Liver (tissue), 9 donors: ENCODE results near the gene INTS6. TPM values are rescaled to one million over a fixed set of nuclear protein-coding genes. Genes with fewer than 3 reads are reported as not detected.

Source experiments
- DNase-seq: peaks from one replicate; pipeline ENCODE4 v3.0.0-alpha.2; 2017; ENCODE audit warnings: low spot score
- H3K27ac ChIP-seq, 2 donors: one replicate each; pipeline ENCODE4 v1.7.0; 2013; ENCODE audit warnings: inconsistent platforms in 2 of 2, low read length in 2 of 2, control low read depth in 1 of 2, low read depth in 1 of 2, mild to moderate bottlenecking in 1 of 2
- H3K27me3 ChIP-seq, 4 donors: one replicate each; pipeline versions ENCODE4 v1.6.1 to v1.7.0; 2013; ENCODE audit warnings: low read length in 3 of 4, inconsistent platforms in 1 of 4, mild to moderate bottlenecking in 1 of 4, moderate library complexity in 1 of 4; ENCODE audit not compliant: control insufficient read depth in 4 of 4, insufficient read depth in 4 of 4
- H3K36me3 ChIP-seq, 4 donors: one replicate each; pipeline versions ENCODE4 v1.6.1 to v1.7.0; 2013; ENCODE audit warnings: low read length in 3 of 4, mild to moderate bottlenecking in 3 of 4, low read depth in 1 of 4, moderate library complexity in 1 of 4; ENCODE audit not compliant: control insufficient read depth in 4 of 4, insufficient read depth in 3 of 4
- H3K4me1 ChIP-seq, 4 donors: one replicate each; pipeline versions ENCODE4 v1.6.1 to v1.7.0; 2013; ENCODE audit warnings: low read length in 3 of 4, mild to moderate bottlenecking in 3 of 4, moderate library complexity in 1 of 4; ENCODE audit not compliant: control insufficient read depth in 4 of 4, insufficient read depth in 4 of 4
- H3K4me3 ChIP-seq, 3 donors: one replicate each; pipeline versions ENCODE4 v1.6.1 to v1.7.0; 2013; ENCODE audit warnings: low read length in 3 of 3, control low read depth in 1 of 3, low read depth in 1 of 3, mild to moderate bottlenecking in 1 of 3
- H3K9ac ChIP-seq, 2 donors: one replicate each; pipeline ENCODE4 v1.7.0; 2013; ENCODE audit warnings: low read length in 2 of 2, mild to moderate bottlenecking in 2 of 2, moderate library complexity in 2 of 2, control low read depth in 1 of 2, low read depth in 1 of 2
- H3K9me3 ChIP-seq, 4 donors: one replicate each; pipeline versions ENCODE4 v1.6.1 to v1.7.0; 2013; ENCODE audit warnings: low read length in 3 of 4; ENCODE audit not compliant: control insufficient read depth in 4 of 4
- CTCF ChIP-seq: fragments of 150-350 bp; IDR thresholded peaks from 2 replicates; pipeline ENCODE4 v1.5.1; 2017; ENCODE audit warnings: improper control_type of control experiment, low read depth, low read length; ENCODE audit not compliant: missing input control
- EGR1 ChIP-seq, 2 donors: IDR thresholded peaks; 2 replicates each; pipeline ENCODE4 v1.6.1; 2016 to 2018; ENCODE audit warnings: antibody characterized with exemption in 2 of 2, low read depth in 2 of 2
- FOXA1 ChIP-seq: IDR thresholded peaks from 2 replicates; pipeline ENCODE4 v1.6.1; 2016; ENCODE audit warnings: antibody characterized with exemption
- GABPA ChIP-seq, 2 donors: IDR thresholded peaks in 1 of 2; conservative IDR thresholded peaks in 1 of 2; 2 replicates each; pipeline ENCODE4 v1.6.1; 2016; ENCODE audit warnings: antibody characterized with exemption in 2 of 2, mild to moderate bottlenecking in 1 of 2, moderate library complexity in 1 of 2
- HNF4G ChIP-seq: IDR thresholded peaks from 2 replicates; pipeline ENCODE4 v1.6.1; 2016; ENCODE audit warnings: antibody characterized with exemption
- JUND ChIP-seq, 2 donors: IDR thresholded peaks; 2 replicates each; pipeline ENCODE4 v1.6.1; 2016; ENCODE audit warnings: antibody characterized with exemption in 2 of 2
- NR2F2 ChIP-seq: IDR thresholded peaks from 2 replicates; pipeline ENCODE4 v1.6.1; 2016; ENCODE audit warnings: antibody characterized with exemption
- RAD21 ChIP-seq, 2 donors: IDR thresholded peaks; 2 replicates each; pipeline ENCODE4 v1.6.1; 2016; ENCODE audit warnings: antibody characterized with exemption in 2 of 2, mild to moderate bottlenecking in 2 of 2
- RXRA ChIP-seq, 2 donors: IDR thresholded peaks; 2 replicates each; pipeline ENCODE4 v1.6.1; 2017 to 2018; ENCODE audit warnings: antibody characterized with exemption in 2 of 2, mild to moderate bottlenecking in 1 of 2
- SP1 ChIP-seq: IDR thresholded peaks from 2 replicates; pipeline ENCODE4 v1.6.1; 2018; ENCODE audit warnings: antibody characterized with exemption, mild to moderate bottlenecking
- TAF1 ChIP-seq: conservative IDR thresholded peaks from 2 replicates; pipeline ENCODE4 v1.6.1; 2016; ENCODE audit warnings: antibody characterized with exemption, mild to moderate bottlenecking
- YY1 ChIP-seq: IDR thresholded peaks from 2 replicates; pipeline ENCODE4 v1.6.1; 2016; ENCODE audit warnings: antibody characterized with exemption, mild to moderate bottlenecking
- ZBTB33 ChIP-seq: IDR thresholded peaks from 2 replicates; pipeline ENCODE4 v1.6.1; 2016; ENCODE audit warnings: antibody characterized with exemption
- WGBS: extraction: QIAGEN DNeasy Blood & Tissue Kit; methylation state at CpG from one replicate; pipeline ENCODE4 v1.1.7; 2013; 5-methylcytosine and 5-hydroxymethylcytosine counted together
- polyA plus RNA-seq, 2 donors: library from polyadenylated mRNA; stranded (reverse) in 1 of 2; unstranded in 1 of 2; fragments of 200-250 nt in 1 of 2; fragments of >200 nt in 1 of 2; fragmentation: Nextera tagmentation in 1 of 2; extraction: Ambion mirVana in 1 of 2; gene quantifications; one replicate each; pipeline versions ENCODE4 v1.2.1 to v1.2.3, GENCODE V29; 2013 to 2015
- total RNA-seq, 2 donors: library from RNA; depleted of rRNA; stranded (reverse); fragments of >200 nt; gene quantifications; one replicate each; pipeline ENCODE4 v1.2.3, GENCODE V29; 2014
- TF ChIP-seq, protein P1 (sequence below): IDR thresholded peaks from 2 replicates; pipeline ENCODE4 v1.6.1; 2016; ENCODE audit warnings: antibody characterized with exemption, mild to moderate bottlenecking
- donor health status: healthy.
- donor health status: healthy.
- donor health status: healthy.
- donor health status: healthy.
- donor health status: healthy.

The INTS6 gene
- total and polyA plus RNA-seq, 4 donors, result 11.4 to 61.4 (median 18.8) TPM

- no peak overlapping the region for H3K9ac ChIP-seq
- no peak for DNase-seq
- no peaks in the 10 kb centered on the region for H3K9me3 ChIP-seq
- H3K36me3 ChIP-seq, result no peaks in the 10 kb centered on the region
- WGBS, result 91% methylated on average over 6 of the region's 6 CpGs
- no peak overlapping the region for H3K27ac ChIP-seq
- no peak overlapping the region for H3K4me3 ChIP-seq
- no peaks in the 10 kb centered on the region for H3K4me1 ChIP-seq
- no peaks in the 10 kb centered on the region for H3K27me3 ChIP-seq
- TF ChIP-seq EGR1 (IDR thresholded peaks at IDR 0.05; ENCODE audit: low read depth in 2 of 2) (no peak), ZBTB33 (no peak), GABPA (IDR thresholded peaks at IDR 0.05 in 1 of 2, conservative IDR thresholded peaks at IDR 0.05 in 1 of 2) (no peak), YY1 (no peak), RAD21 (IDR thresholded peaks at IDR 0.05) (no peak), NR2F2 (no peak)
These were observed 124.3 kb downstream of the INTS6 start for GRCh38 chr13:51328488-51328887.

DNA sequence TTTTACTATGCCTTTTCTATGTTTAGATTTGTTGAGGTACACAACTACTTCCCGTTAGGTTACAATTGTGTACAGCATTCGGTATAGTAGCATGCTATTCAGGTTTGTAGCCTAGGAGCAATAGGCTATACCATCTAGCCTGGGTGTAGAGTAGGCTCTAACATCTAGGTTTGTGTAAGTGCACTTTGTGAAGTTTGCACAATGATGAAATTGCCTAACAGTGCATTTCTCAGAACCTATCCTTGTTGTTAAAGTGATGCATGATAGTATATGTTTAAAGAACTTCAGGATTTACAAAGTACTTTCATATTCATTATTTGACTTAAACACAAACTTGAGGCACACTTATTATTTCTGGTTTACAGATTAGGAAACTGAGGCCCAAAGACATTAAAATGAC lies 124.9 kb downstream of the INTS6 start:
- no peak overlapping the region for H3K27ac ChIP-seq
- TF ChIP-seq CTCF (no peak), HNF4G (no peak), TAF1 (no peak), RXRA (IDR thresholded peaks at IDR 0.05) (no peak), SP1 (no peak), RAD21 (IDR thresholded peaks at IDR 0.05) (no peak), ZBTB33 (no peak), JUND (IDR thresholded peaks at IDR 0.05) (no peak), FOXA1 (no peak), EGR1 (IDR thresholded peaks at IDR 0.05; ENCODE audit: low read depth in 2 of 2) (no peak), YY1 (no peak)
- TF ChIP-seq, protein P1, sequence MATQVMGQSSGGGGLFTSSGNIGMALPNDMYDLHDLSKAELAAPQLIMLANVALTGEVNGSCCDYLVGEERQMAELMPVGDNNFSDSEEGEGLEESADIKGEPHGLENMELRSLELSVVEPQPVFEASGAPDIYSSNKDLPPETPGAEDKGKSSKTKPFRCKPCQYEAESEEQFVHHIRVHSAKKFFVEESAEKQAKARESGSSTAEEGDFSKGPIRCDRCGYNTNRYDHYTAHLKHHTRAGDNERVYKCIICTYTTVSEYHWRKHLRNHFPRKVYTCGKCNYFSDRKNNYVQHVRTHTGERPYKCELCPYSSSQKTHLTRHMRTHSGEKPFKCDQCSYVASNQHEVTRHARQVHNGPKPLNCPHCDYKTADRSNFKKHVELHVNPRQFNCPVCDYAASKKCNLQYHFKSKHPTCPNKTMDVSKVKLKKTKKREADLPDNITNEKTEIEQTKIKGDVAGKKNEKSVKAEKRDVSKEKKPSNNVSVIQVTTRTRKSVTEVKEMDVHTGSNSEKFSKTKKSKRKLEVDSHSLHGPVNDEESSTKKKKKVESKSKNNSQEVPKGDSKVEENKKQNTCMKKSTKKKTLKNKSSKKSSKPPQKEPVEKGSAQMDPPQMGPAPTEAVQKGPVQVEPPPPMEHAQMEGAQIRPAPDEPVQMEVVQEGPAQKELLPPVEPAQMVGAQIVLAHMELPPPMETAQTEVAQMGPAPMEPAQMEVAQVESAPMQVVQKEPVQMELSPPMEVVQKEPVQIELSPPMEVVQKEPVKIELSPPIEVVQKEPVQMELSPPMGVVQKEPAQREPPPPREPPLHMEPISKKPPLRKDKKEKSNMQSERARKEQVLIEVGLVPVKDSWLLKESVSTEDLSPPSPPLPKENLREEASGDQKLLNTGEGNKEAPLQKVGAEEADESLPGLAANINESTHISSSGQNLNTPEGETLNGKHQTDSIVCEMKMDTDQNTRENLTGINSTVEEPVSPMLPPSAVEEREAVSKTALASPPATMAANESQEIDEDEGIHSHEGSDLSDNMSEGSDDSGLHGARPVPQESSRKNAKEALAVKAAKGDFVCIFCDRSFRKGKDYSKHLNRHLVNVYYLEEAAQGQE, result no peak
- WGBS, result 99% methylated on average over 2 of the region's 2 CpGs
- no peak overlapping the region for H3K4me3 ChIP-seq
- H3K9me3 ChIP-seq, result no peaks in the 10 kb centered on the region
- DNase-seq, result no peak
- H3K9ac ChIP-seq, result no peak overlapping the region
- no peaks in the 10 kb centered on the region for H3K27me3 ChIP-seq
- no peaks in the 10 kb centered on the region for H3K4me1 ChIP-seq
- no peaks in the 10 kb centered on the region for H3K36me3 ChIP-seq
